Caco-2 (cell line): ENCODE data around the gene HSD17B8. TPM values are rescaled to one million over a fixed set of nuclear protein-coding genes. Genes with fewer than 3 reads are reported as not detected.
A peak's percentile ranks its signal among the peaks of the same experiment; 100 is the strongest.

Experiments used
- BruUV-seq: library from RNA; stranded (reverse); fragments of 400-500 nt; replicated peaks from 2 replicates; lab custom pipeline; 2021; lab: Mats Ljungman, UMichigan
- CTCF ChIA-PET: fragments of 300-600 bp; sonication (Branson Sonifier 250); formaldehyde crosslinking; loops from one replicate; lab custom pipeline; 2022; ENCODE audit warnings: antibody characterized with exemption; lab: Charles Lee
- POLR2A ChIA-PET: fragments of 300-600 bp; sonication (Branson Sonifier 250); formaldehyde crosslinking; loops from one replicate; lab custom pipeline; 2022; ENCODE audit warnings: antibody characterized with exemption; lab: Charles Lee
- DNase-seq, 2 experiments: peaks; one replicate each; pipeline versions ENCODE4 v3.0.0 to v3.0.0-alpha.2; 2020 to 2022
- H3K27me3 ChIP-seq: replicated peaks from 2 replicates; pipeline ENCODE4 v1.6.0; 2011; ENCODE audit warnings: low read length; ENCODE audit not compliant: control insufficient read depth, insufficient read depth
- H3K36me3 ChIP-seq: 2 replicates; pipeline ENCODE4 v1.5.1; 2011; ENCODE audit warnings: low read length; ENCODE audit not compliant: control insufficient read depth, insufficient read depth
- H3K4me1 ChIP-seq: fragments of 250-450 bp; sonication (Bioruptor Pico); 2 replicates; pipeline ENCODE4 v1.5.1; 2020; ENCODE audit warnings: mild to moderate bottlenecking
- H3K4me3 ChIP-seq: 2 replicates; pipeline ENCODE4 v1.5.1; 2011; ENCODE audit warnings: low read depth, mild to moderate bottlenecking, control low read depth, low read length
- H3K9me3 ChIP-seq: fragments of 250-450 bp; sonication (Bioruptor Pico); 2 replicates; pipeline ENCODE4 v1.5.1; 2020; ENCODE audit warnings: mild to moderate bottlenecking, moderate library complexity
- H3K27ac Mint-ChIP-seq: one replicate; pipeline ENCODE4 v1.8.0; 2022; ENCODE audit warnings: mixed read lengths; ENCODE audit not compliant: unreplicated experiment
- H3K27me3 Mint-ChIP-seq: one replicate; pipeline ENCODE4 v1.8.0; 2022; ENCODE audit warnings: mixed read lengths; ENCODE audit not compliant: insufficient read depth, unreplicated experiment
- H3K36me3 Mint-ChIP-seq: one replicate; pipeline ENCODE4 v1.8.0; 2022; ENCODE audit warnings: mild to moderate bottlenecking, mixed read lengths; ENCODE audit not compliant: insufficient read depth, unreplicated experiment
- H3K4me1 Mint-ChIP-seq: one replicate; pipeline ENCODE4 v1.8.0; 2022; ENCODE audit warnings: low read depth, mixed read lengths; ENCODE audit not compliant: unreplicated experiment
- H3K4me3 Mint-ChIP-seq: one replicate; pipeline ENCODE4 v1.8.0; 2022; ENCODE audit warnings: mild to moderate bottlenecking, moderate library complexity, mixed read lengths; ENCODE audit not compliant: unreplicated experiment
- H3K9me3 Mint-ChIP-seq: one replicate; pipeline ENCODE4 v1.8.0; 2022; ENCODE audit warnings: mixed read lengths; ENCODE audit not compliant: unreplicated experiment
- CTCF ChIP-seq, 2 experiments: fragments of 200-600 bp in 1 of 2; IDR thresholded peaks; 1 replicate in 1 of 2; 2 replicates in 1 of 2; pipeline versions ENCODE4 v1.5.1 to v1.8.0; 2011 to 2022; ENCODE audit warnings: antibody characterized with exemption in 1 of 2, control low read depth in 1 of 2, inconsistent platforms in 1 of 2, low read depth in 1 of 2, low read length in 1 of 2, mild to moderate bottlenecking in 1 of 2, moderate library complexity in 1 of 2; ENCODE audit not compliant: insufficient read depth in 1 of 2, severe bottlenecking in 1 of 2, unreplicated experiment in 1 of 2
- intact Hi-C: fragments of 100-400 bp; cut with micrococcal nuclease; formaldehyde crosslinking; loops from one replicate; pipeline ENCODE4 v1.10.0; 2022; ENCODE audit not compliant: unreplicated experiment
- total RNA-seq: library from RNA; stranded (reverse); gene quantifications from 2 replicates; pipeline ENCODE4 v1.2.3, GENCODE V29; 2022

The HSD17B8 gene
- total RNA-seq, 1 experiment from 2014 or later: 10.0 TPM

DNA sequence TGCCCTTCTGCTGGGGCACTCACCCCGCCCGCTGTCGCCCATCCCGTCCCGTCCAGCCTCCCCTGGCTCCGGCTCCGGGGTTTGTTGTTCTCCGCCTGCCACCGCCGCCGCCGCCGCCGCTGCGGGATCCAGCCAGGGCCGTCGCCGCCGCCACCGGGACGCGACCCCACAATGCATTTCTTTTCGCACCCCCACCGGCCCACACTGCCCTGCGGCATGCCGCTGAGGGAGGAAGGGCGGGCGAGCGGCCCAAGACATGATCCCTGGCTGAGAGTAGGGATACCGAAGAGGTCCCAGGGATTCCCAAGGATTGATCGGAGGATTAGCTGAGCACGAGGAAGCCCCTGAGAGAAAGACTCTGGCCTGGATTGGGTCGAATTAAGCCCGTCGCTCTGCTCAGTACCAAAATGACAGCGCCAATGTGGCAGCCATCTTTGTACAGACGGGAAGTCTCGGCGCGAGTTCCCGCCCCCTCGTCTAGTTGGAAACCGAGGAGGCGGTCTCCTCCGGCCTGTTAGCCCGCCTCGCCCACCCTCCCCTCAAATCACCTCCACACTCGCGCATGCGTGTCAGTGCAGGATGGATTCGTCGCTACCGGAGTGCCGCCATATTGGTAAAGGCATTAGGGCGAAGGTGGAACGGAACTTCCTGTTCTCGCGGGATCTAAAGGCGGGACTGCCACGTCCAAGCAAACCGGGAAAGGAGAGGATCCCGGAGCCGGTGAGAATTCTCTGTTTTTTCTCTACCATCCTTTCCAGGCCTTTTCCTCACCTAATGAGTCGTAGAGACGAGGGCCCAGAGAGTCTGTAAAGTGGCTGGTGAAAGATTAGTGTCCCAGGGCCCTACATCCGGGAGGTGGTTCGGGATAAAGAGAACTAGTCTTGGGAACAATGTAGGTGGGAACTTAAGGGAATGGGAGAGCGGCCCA is 4.0 kb upstream of the HSD17B8 start, which contains the start of the genes RXRB and SLC39A7:
Gene RXRB, minus strand, starts transcription at position 447 of the 928 bp plus-strand sequence. Its CDS starts 189 bp downstream, at position 258.
Gene SLC39A7, plus strand, starts transcription at position 649 of the 928 bp plus-strand sequence. CDS start 379 bp downstream, outside the sequence.
- TF ChIP-seq CTCF (IDR thresholded peaks at IDR 0.05; ENCODE audit: insufficient read depth in 1 of 2, low read depth in 1 of 2, low read length in 1 of 2, severe bottlenecking in 1 of 2, unreplicated experiment in 1 of 2): no peak
- DNase-seq: peak; percentile 97 to 99
- POLR2A ChIA-PET: interaction anchor here (0.7 to 1.2 kb wide), 3 partner anchors 8 to 229 kb away, joined by 5 to 10 read pairs (median 7); partner anchors contain the start of gene RING1
- H3K27me3 Mint-ChIP-seq: no peaks in the 10 kb centered on the region
- H3K27ac Mint-ChIP-seq: peak within 1 kb of the TSS; percentile 99
- H3K36me3 Mint-ChIP-seq: peaks cover 63% of the 10 kb centered on the region
- peaks cover 13% of the 10 kb centered on the region for H3K36me3 ChIP-seq
- peaks cover 29% of the 10 kb centered on the region for H3K4me1 ChIP-seq
- intact Hi-C loops: loop anchor here (2.0 kb wide), 2 partner anchors 190 to 230 kb away; partner anchors contain the start of gene KIFC1
- no peaks in the 10 kb centered on the region for H3K9me3 Mint-ChIP-seq
- H3K9me3 ChIP-seq: no peaks in the 10 kb centered on the region
- H3K4me3 Mint-ChIP-seq: peak within 1 kb of the TSS; percentile 100
- peaks cover 43% of the 10 kb centered on the region for H3K4me1 Mint-ChIP-seq
- H3K27me3 ChIP-seq: no peaks in the 10 kb centered on the region
- BruUV-seq: no TSS peak
- peak within 1 kb of the TSS; percentile 67 for H3K4me3 ChIP-seq
- CTCF ChIA-PET: interaction anchor here (0.7 kb wide), 1 partner anchor 17 kb away, joined by 5 read pairs; no protein-coding TSS in a partner anchor

DNA sequence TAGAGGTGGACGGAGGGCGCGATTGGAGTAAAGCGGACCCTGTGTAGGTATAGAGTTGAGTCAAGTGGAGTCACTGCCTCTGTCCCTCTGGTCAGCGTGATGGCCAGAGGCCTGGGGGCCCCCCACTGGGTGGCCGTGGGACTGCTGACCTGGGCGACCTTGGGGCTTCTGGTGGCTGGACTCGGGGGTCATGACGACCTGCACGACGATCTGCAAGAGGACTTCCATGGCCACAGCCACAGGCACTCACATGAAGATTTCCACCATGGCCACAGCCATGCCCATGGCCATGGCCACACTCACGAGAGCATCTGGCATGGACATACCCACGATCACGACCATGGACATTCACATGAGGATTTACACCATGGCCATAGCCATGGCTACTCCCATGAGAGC is 3.3 kb upstream of the HSD17B8 start:
- Mint-ChIP-seq H3K9me3 (no peaks in the 10 kb centered on the region), H3K4me3 (peak overlapping the region; percentile 100), H3K27ac (peak overlapping the region; percentile 99), H3K27me3 (no peaks in the 10 kb centered on the region), H3K36me3 (peaks cover 63% of the 10 kb centered on the region), H3K4me1 (peaks cover 49% of the 10 kb centered on the region)
- TSS peak; percentile 79 for BruUV-seq
- Histone ChIP-seq H3K27me3 (no peaks in the 10 kb centered on the region), H3K4me3 (peak overlapping the region; percentile 67), H3K36me3 (peaks cover 13% of the 10 kb centered on the region), H3K9me3 (no peaks in the 10 kb centered on the region), H3K4me1 (peaks cover 33% of the 10 kb centered on the region)
- intact Hi-C loops: loop anchor here (2.0 kb wide), 2 partner anchors 190 to 230 kb away; partner anchors contain the start of gene KIFC1
- TF ChIP-seq CTCF (IDR thresholded peaks at IDR 0.05; ENCODE audit: insufficient read depth in 1 of 2, low read depth in 1 of 2, low read length in 1 of 2, severe bottlenecking in 1 of 2, unreplicated experiment in 1 of 2): no peak
- peak; percentile 38 to 43 for DNase-seq
- ChIA-PET CTCF (no interaction called here), POLR2A (no interaction called here)

DNA sequence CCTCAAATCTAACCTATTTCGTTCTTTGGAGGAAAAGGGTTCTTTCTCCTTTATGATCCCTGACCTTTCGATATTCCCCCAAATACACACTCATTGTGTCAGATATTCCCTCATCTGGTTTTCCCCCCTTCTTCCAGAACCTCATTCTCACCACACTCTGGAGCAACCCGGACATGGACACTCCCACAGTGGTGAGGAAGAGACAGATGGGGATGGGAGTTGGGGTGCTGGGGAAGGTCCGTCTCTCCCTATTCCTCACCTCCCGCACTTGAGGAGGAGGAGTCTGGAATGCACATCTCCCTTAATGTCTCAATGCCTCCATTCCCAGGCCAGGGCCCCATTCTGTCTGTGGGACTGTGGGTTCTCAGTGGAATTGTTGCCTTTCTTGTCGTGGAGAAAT is 2.5 kb upstream of the HSD17B8 start:
- Histone ChIP-seq H3K27me3 (no peaks in the 10 kb centered on the region), H3K9me3 (no peaks in the 10 kb centered on the region), H3K4me3 (peak overlapping the region; percentile 67), H3K4me1 (peaks cover 33% of the 10 kb centered on the region), H3K36me3 (peaks cover 13% of the 10 kb centered on the region)
- TF ChIP-seq CTCF (IDR thresholded peaks at IDR 0.05; ENCODE audit: insufficient read depth in 1 of 2, low read depth in 1 of 2, low read length in 1 of 2, severe bottlenecking in 1 of 2, unreplicated experiment in 1 of 2): no peak
- no peaks in the 10 kb centered on the region for H3K9me3 Mint-ChIP-seq
- intact Hi-C loops: loop anchor here (2.0 kb wide), 2 partner anchors 189 to 231 kb away; partner anchors contain the start of gene KIFC1
- peaks cover 54% of the 10 kb centered on the region for H3K4me1 Mint-ChIP-seq
- peak in 1 of 2 experiments; percentile 2 for DNase-seq
- peak overlapping the region; percentile 100 for H3K4me3 Mint-ChIP-seq
- peak overlapping the region; percentile 99 for H3K27ac Mint-ChIP-seq
- POLR2A ChIA-PET: no interaction called here
- CTCF ChIA-PET: no interaction called here
- H3K27me3 Mint-ChIP-seq: no peaks in the 10 kb centered on the region
- peaks cover 64% of the 10 kb centered on the region for H3K36me3 Mint-ChIP-seq
- no TSS peak for BruUV-seq
